Measurements from ENCODE around the gene LRP5.

- TF ChIP-seq POLR2A (IDR thresholded peaks at IDR 0.05): no peak
- no peak for TF ChIP-seq CTCF (IDR thresholded peaks at IDR 0.05)
Measured at GRCh38 chr11:68444566-68444965, 132.2 kb downstream of the LRP5 start.
